Endothelial cell of umbilical vein (primary cell): Measurements from ENCODE around the gene INTS1. TPM values are rescaled to one million over a fixed set of nuclear protein-coding genes. Genes with fewer than 3 reads are reported as not detected.

Experiments
- BruUV-seq: library from RNA; stranded (reverse); fragments of 400-500 nt; replicated peaks from 2 replicates; lab custom pipeline; 2021; lab: Mats Ljungman, UMichigan
- CTCF ChIA-PET: fragments of 300-600, 350-600 bp; sonication (Branson Sonifier 250); formaldehyde crosslinking; loops from one replicate; lab custom pipeline; 2021; ENCODE audit warnings: antibody characterized with exemption, inconsistent platforms; lab: Charles Lee
- POLR2A ChIA-PET: fragments of 300-600, 350-600 bp; sonication (Branson Sonifier 250); formaldehyde crosslinking; loops from one replicate; lab custom pipeline; 2021; ENCODE audit warnings: antibody characterized with exemption, inconsistent platforms; lab: Charles Lee
- DNase-seq: peaks from one replicate; pipeline ENCODE4 v3.0.0-alpha.2; 2011; ENCODE audit warnings: low read depth, low spot score
- FAIRE-seq: peaks from 2 replicates; lab custom pipeline; 2011; peaks lifted over from hg19 to GRCh38; lab: Jason Lieb, UNC
- H2AFZ ChIP-seq: 2 replicates; pipeline ENCODE4 v1.6.0; 2012; ENCODE audit warnings: low read depth, low read length, control low read depth, inconsistent platforms
- H3K27ac ChIP-seq: 2 replicates; pipeline ENCODE4 v1.5.1; 2011; ENCODE audit warnings: low read depth, mild to moderate bottlenecking, control low read depth, low read length, moderate library complexity; ENCODE audit not compliant: insufficient read depth
- H3K27me3 ChIP-seq, 2 experiments: 2 replicates each; pipeline versions ENCODE4 v1.6.0 to v1.6.1; 2011; ENCODE audit warnings: low read length in 2 of 2, mixed read lengths in 1 of 2; ENCODE audit not compliant: control insufficient read depth in 2 of 2, insufficient read depth in 2 of 2
- H3K36me3 ChIP-seq, 2 experiments: 2 replicates in 1 of 2; 3 replicates in 1 of 2; pipeline ENCODE4 v1.5.1; 2011; ENCODE audit warnings: low read length in 2 of 2, mild to moderate bottlenecking in 1 of 2, moderate library complexity in 1 of 2; ENCODE audit not compliant: control insufficient read depth in 2 of 2, insufficient read depth in 2 of 2; ENCODE audit errors: extremely low read depth in 1 of 2
- H3K4me1 ChIP-seq: 3 replicates; pipeline ENCODE4 v1.5.1; 2011; ENCODE audit warnings: mild to moderate bottlenecking, low read length; ENCODE audit not compliant: control insufficient read depth, insufficient read depth; ENCODE audit errors: extremely low read depth
- H3K4me2 ChIP-seq: 2 replicates; pipeline ENCODE4 v1.6.1; 2011; ENCODE audit warnings: low read length, control low read depth, mixed read lengths; ENCODE audit not compliant: insufficient read depth
- H3K4me3 ChIP-seq, 3 experiments: fragments of 200-600 bp in 1 of 3; sonication (generic), shearing (Covaris generic) in 1 of 3; replicated peaks in 1 of 3; 2 replicates each; pipeline ENCODE4 v1.5.1; 2011 to 2016; ENCODE audit warnings: control low read depth in 3 of 3, low read length in 3 of 3, mild to moderate bottlenecking in 2 of 3, inconsistent platforms in 1 of 3, low read depth in 1 of 3, moderate library complexity in 1 of 3; ENCODE audit not compliant: insufficient read depth in 1 of 3
- H3K79me2 ChIP-seq: 2 replicates; pipeline ENCODE4 v1.6.0; 2012; ENCODE audit warnings: low read length, inconsistent platforms; ENCODE audit not compliant: control insufficient read depth, insufficient read depth
- H3K9ac ChIP-seq: replicated peaks from 2 replicates; pipeline ENCODE3; 2011; ENCODE audit warnings: low read length, control low read depth; ENCODE audit not compliant: insufficient read depth; ENCODE audit errors: extremely low read depth
- H3K9me1 ChIP-seq: replicated peaks from 3 replicates; pipeline ENCODE4 v1.6.0; 2011; ENCODE audit warnings: mild to moderate bottlenecking, low read length; ENCODE audit not compliant: control insufficient read depth, insufficient read depth; ENCODE audit errors: extremely low read depth
- H3K9me3 ChIP-seq: replicated peaks from 2 replicates; pipeline ENCODE4 v1.5.1; 2012; ENCODE audit warnings: low read length, inconsistent platforms; ENCODE audit not compliant: control insufficient read depth, insufficient read depth
- H4K20me1 ChIP-seq: replicated peaks from 2 replicates; pipeline ENCODE3; 2011; ENCODE audit warnings: mild to moderate bottlenecking, low read length; ENCODE audit not compliant: control insufficient read depth, insufficient read depth; ENCODE audit errors: extremely low read depth
- FOS ChIP-seq: IDR thresholded peaks from 2 replicates; pipeline ENCODE4 v1.6.1; 2011; ENCODE audit warnings: mild to moderate bottlenecking, low read length, moderate library complexity, borderline replicate concordance; ENCODE audit not compliant: insufficient read depth
- GATA2 ChIP-seq: IDR thresholded peaks from 2 replicates; pipeline ENCODE4 v1.7.0; 2011; ENCODE audit warnings: low read depth, mild to moderate bottlenecking, moderate library complexity, mixed read lengths, low read length; ENCODE audit not compliant: insufficient read length, insufficient read depth
- POLR2AphosphoS5 ChIP-seq: IDR thresholded peaks from 2 replicates; pipeline ENCODE4 v1.6.1; 2012; ENCODE audit warnings: low read depth, mild to moderate bottlenecking, control low read depth, low read length, moderate library complexity; ENCODE audit not compliant: insufficient read depth
- dilution Hi-C: fragments of 300-500 bp; cut with MboI; formaldehyde crosslinking; loops from one replicate; pipeline ENCODE4 v1.15.0; 2019; ENCODE audit warnings: low sequenced_read_pairs; ENCODE audit not compliant: extremely low pct_ligation_motif_present
- intact Hi-C: fragments of 100-400 bp; cut with micrococcal nuclease; formaldehyde crosslinking; loops from one replicate; pipeline ENCODE4 v1.10.0; 2022
- polyA plus RNA-seq, 4 experiments: library from polyadenylated mRNA; depleted of rRNA in 3 of 4; stranded (reverse) in 3 of 4; unstranded in 1 of 4; fragments of >200 nt; gene quantifications; 2 replicates each; pipeline versions ENCODE4 v1.2.1 to v1.2.3, GENCODE V29; 2011 to 2012; ENCODE audit warnings: missing spikeins in 1 of 4
- total RNA-seq: library from RNA; stranded (reverse); gene quantifications from 2 replicates; pipeline ENCODE4 v1.2.3, GENCODE V29; 2021
- TF ChIP-seq, protein P1 (sequence below), 2 donors: IDR thresholded peaks; 1 replicate in 1 of 2; 2 replicates in 1 of 2; pipeline ENCODE4 v1.5.1; 2011; ENCODE audit warnings: low read length in 2 of 2, mild to moderate bottlenecking in 2 of 2, moderate library complexity in 2 of 2, control low read depth in 1 of 2, inconsistent platforms in 1 of 2, low read depth in 1 of 2; ENCODE audit not compliant: insufficient read depth in 1 of 2; ENCODE audit errors: extremely low read depth in 1 of 2

The INTS1 gene
- total and polyA plus RNA-seq, 2 donors (not counting 3 experiments of a cell fraction or from before 2014, with no cell fraction given), result 57.8 to 116 TPM

DNA sequence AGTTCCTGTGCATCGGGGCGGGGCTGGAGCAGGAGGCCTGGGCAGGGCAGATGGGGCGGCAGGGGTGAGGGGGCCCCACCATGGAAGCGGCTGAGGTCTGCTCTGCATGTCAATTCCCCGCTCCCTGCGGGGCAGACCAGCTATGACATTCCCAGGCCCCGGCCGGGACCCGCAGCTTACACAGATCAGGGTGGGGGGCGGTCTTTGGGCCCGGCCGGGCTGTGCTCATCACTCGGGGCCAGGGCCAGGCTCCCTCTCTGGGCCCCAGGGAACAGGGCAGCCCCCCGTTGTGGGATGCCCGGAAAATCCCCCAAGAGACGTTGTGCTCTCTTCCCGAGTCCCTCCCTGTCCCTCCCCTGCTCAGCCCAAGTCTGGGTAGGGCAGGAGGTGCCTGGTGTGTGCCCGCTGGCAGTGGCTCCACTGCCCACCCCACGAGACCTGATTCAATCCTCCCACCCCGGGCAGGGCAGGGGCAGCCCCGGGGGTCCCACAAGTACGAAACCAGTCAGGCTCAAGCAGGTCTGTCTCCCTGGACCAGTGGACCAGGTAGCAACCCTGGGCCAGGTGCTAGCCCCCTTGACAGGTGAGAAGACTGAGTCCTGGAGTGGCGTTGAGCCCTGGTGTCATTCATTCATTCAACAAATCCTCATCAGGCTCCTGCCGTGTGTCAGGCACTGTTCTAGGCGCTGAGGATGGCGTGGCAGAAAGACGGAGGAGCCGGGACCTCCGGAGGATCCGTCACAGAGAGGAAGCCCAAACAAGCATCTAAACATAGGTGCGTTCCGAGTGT lies 73.9 kb downstream of the INTS1 start:
- Histone ChIP-seq H3K4me2 (no peak overlapping the region), H4K20me1 (no peaks in the 10 kb centered on the region), H3K27me3 (no peaks in the 10 kb centered on the region), H3K36me3 (no peaks in the 10 kb centered on the region), H3K4me3 (no peak overlapping the region), H3K9me1 (no peaks in the 10 kb centered on the region), H3K79me2 (no peaks in the 10 kb centered on the region), H3K4me1 (no peaks in the 10 kb centered on the region), H3K9me3 (no peaks in the 10 kb centered on the region), H3K27ac (no peak overlapping the region), H2AFZ (no peak overlapping the region), H3K9ac (no peak overlapping the region)
- POLR2A ChIA-PET, result no interaction called here
- dilution Hi-C loops (no loop called here), intact Hi-C loops (loop anchor here (5.0 kb wide), 1 partner anchor 203 kb away; no protein-coding TSS in a partner anchor)
- DNase-seq (no peak), FAIRE-seq (no peak)
- CTCF ChIA-PET, result interaction anchor here (1.0 to 3.1 kb wide), 5 partner anchors 17 to 236 kb away, joined by 3 to 23 read pairs (median 4); partner anchors contain the start of gene MICALL2
- TF ChIP-seq, protein P1, sequence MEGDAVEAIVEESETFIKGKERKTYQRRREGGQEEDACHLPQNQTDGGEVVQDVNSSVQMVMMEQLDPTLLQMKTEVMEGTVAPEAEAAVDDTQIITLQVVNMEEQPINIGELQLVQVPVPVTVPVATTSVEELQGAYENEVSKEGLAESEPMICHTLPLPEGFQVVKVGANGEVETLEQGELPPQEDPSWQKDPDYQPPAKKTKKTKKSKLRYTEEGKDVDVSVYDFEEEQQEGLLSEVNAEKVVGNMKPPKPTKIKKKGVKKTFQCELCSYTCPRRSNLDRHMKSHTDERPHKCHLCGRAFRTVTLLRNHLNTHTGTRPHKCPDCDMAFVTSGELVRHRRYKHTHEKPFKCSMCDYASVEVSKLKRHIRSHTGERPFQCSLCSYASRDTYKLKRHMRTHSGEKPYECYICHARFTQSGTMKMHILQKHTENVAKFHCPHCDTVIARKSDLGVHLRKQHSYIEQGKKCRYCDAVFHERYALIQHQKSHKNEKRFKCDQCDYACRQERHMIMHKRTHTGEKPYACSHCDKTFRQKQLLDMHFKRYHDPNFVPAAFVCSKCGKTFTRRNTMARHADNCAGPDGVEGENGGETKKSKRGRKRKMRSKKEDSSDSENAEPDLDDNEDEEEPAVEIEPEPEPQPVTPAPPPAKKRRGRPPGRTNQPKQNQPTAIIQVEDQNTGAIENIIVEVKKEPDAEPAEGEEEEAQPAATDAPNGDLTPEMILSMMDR (IDR thresholded peaks at IDR 0.05; ENCODE audit: extremely low read depth in 1 of 2, insufficient read depth in 1 of 2, low read depth in 1 of 2, low read length in 2 of 2), result no peak
- no peak for TF ChIP-seq POLR2AphosphoS5
- no peak for TF ChIP-seq GATA2
- no peak for TF ChIP-seq FOS
- TSS peak; percentile 17 for BruUV-seq
